Endothelial cell of hepatic sinusoid (primary cell): Measurements from ENCODE around the gene NR2F2.

Source experiments
- in situ Hi-C: cut with HindIII; loops from 2 replicates; pipeline ENCODE4 v1.10.0; 2017; ENCODE audit warnings: low sequenced_read_pairs

Gene NR2F2

DNA sequence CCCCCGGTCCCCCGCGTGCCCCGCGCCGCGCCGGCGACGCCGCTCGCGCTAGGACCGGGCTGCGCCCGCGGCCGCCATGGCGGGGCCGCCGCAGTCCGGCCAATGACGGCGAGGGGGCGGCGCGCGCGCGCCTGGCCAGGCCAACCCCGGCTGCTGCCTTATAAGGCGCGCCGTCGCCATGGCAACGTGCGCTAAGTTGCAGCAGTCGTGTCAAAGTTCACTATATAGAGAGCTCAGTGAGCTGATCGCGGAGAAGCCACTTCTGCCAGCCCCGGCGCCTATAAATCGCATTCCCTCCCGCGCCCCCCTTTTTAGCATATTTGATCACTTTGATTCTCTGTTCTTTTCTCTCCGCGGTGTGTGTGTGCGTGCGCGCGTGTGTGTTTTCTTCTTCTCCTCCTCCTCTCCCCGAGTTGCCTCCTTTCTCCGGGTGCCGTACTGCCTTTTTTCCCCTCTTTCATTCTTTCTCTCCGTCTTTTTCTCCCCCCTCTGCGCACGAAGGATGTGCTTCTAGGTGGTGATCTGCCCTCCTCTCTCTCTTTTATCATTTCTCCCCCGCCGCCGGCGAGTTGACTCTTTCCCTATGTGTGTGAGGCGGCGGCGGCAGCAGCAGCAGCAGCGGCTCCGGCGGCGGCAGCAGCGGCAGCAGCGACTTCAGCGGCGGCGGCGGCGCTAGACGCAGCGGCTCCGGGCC is at the start of gene NR2F2:
Gene NR2F2 (plus strand): TSS at position 251 of the 694 bp plus-strand sequence. CDS start 1,406 bp downstream, outside the sequence.
- in situ Hi-C loops, result loop anchor here (25.0 kb wide), 2 partner anchors 907 to 1293 kb away; no protein-coding TSS in a partner anchor

GRCh38 chr15:96285305-96285704 is 45.2 kb upstream of the NR2F2 start:
- in situ Hi-C loops, result no loop called here

GRCh38 chr15:96285729-96286254 is 44.7 kb upstream of the NR2F2 start:
- in situ Hi-C loops, result no loop called here

DNA sequence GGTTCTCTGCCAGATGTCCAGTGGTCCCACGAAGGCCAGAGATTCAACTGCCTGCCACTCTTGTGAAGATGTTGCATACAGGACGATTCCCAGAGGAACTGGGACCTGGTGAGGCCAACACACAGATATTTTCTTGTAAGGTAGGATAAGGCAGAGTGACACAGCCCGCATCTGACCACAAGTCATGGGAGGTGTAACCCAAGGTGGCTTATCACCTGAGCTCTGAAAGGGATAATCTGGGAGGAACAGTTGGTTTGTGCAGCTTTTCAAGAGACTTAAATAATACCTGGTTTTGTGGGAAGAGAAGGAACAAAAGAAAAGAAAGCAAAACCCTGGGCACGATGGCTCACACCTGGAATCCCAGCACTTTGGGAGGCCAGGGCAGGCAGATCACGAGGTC is 39.8 kb upstream of the NR2F2 start:
- in situ Hi-C loops, result no loop called here

DNA sequence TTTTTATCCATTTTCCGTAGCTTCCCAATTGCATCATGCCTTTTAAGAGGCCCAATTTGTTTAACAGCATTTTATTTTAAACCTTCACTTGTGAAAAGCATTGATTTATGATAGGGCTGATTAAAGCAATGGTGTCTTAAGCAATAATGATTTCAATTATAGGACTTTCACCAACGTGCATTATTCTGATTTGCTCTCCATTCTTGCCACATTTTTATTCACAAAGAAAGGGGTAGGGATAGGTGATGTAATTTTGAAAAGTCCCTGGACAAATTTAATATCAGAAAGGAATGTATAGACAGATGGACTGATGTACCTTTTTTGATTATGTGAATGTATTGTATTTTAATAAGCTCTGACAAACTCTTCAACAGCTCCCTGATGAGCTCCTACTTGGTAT is 37.9 kb upstream of the NR2F2 start:
- in situ Hi-C loops, result no loop called here

DNA sequence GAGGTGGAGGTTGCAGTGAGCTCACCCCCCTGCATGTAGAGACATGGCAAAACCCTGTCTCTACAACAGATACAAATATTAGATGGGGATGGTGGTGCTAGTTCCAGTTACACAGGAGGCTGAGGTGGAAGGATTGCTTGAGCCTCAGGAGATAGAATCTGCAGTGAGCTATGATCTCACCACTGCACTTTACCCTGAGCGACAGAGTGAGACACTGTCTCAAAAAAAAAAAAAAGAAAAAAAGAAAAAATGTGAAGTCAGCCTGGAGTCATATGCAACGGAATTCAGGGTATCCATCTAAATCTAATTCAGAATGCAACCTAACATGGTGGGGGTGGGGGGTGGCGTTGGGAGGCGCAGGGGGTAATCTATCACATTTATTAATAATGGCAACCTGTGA is 37.1 kb upstream of the NR2F2 start:
- in situ Hi-C loops, result no loop called here

DNA sequence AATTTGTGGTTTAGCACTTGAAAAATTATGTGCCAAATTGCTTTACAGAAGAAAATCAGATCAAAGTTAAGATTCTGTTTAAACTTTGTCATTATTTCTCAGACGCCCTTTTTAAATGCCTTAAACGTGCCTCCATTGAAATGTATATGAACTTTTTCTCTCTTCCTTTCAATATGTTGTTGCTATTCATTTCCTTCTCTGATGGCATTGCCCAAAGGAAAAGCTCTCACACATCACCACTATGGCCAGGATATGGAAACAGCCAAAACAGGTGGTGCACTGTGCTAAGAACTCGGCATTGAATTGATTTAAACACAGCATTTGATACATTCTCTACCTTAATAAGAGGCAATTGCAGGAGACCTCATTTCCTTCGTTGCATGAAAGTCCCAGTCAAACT is 35.7 kb upstream of the NR2F2 start:
- in situ Hi-C loops, result no loop called here

GRCh38 chr15:96296264-96296663 is 34.2 kb upstream of the NR2F2 start:
- in situ Hi-C loops, result no loop called here

DNA sequence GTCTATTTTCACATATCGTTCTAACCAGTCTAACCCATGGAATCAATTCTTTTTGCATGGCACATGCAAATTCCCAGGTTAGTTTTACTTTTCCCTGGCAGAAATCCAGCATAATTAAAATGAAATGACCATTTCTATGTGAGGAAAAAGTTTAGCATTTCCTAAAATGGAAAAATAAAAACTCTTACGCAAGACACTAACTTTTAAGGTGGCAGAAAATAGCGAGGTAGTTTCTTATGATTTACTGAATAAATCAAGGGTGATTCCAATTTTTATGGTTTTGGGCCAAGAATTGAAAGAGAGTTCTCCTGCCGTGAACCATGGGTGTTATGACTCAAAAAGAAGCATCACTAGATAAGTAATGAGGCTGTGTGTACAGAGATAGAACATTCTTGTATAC is 32.7 kb upstream of the NR2F2 start:
- in situ Hi-C loops, result no loop called here

- in situ Hi-C loops, result no loop called here
Observed at GRCh38 chr15:96298217-96298616, 32.3 kb upstream of the NR2F2 start.

GRCh38 chr15:96300836-96301235 is 29.7 kb upstream of the NR2F2 start:
- in situ Hi-C loops, result no loop called here

GRCh38 chr15:96303503-96304056 is 26.9 kb upstream of the NR2F2 start:
- in situ Hi-C loops, result no loop called here

DNA sequence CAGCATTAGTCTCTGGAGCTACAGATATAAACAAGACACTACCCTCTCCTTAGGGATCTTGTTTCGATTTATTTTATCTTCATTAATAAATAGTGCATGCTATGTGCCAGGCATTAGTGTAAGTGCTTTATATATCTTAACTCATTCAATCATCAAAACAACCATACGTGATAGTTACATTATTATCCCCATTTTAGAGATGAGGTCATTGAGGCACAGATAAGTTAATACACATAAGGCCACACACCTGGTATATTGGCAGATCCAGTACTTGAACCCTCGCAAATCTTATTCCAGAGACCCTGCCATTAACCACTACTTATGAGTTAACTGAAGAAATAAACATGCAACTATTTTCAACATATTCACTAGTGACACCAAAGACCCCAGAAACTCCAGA is 25.7 kb upstream of the NR2F2 start:
- in situ Hi-C loops, result no loop called here

DNA sequence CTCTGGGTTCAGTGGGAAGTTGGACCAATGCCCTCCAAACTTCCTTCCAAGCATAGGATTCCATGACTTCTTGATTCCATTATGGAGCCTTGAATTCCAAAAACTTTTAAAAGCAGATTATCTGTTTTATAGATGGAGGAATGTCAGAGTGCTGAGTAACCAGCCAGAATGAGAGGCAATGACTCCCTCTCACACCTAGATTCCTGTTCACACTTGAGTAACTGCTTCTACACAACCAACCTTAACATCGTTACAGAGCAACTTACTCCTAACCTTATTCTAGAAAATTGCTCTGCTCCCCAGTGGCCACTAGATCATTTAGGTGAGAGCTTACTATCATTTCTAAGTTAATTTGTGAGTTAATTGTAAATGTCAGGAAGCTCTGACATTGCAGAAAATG is 24.2 kb upstream of the NR2F2 start:
- in situ Hi-C loops, result no loop called here

- in situ Hi-C loops, result no loop called here
Observed at GRCh38 chr15:96307856-96308394, 22.6 kb upstream of the NR2F2 start.

DNA sequence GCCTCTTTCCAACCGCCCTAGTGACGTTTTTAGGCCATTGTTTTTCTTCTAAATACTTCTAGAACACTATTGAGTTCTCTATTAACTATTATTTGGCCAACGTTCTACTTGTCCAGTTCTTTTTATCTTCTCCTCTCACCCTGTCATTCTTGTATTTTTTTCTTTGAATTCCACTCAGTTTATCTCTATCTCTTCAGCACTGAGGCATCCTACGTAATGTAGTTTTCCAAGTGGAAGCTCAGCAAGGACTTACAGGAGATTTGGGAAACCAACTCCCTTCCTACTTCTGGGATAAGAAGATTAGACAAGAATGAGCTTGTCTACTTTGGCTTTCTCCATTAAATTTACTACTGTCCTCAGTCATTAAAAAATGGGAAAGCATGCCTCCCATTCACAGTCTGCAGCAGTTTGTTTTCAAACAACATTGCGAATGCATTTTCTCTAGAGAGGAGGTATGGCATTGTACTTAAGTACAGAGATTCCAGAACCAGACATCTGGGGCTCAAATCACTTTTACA is 21.3 kb upstream of the NR2F2 start:
- in situ Hi-C loops, result no loop called here

DNA sequence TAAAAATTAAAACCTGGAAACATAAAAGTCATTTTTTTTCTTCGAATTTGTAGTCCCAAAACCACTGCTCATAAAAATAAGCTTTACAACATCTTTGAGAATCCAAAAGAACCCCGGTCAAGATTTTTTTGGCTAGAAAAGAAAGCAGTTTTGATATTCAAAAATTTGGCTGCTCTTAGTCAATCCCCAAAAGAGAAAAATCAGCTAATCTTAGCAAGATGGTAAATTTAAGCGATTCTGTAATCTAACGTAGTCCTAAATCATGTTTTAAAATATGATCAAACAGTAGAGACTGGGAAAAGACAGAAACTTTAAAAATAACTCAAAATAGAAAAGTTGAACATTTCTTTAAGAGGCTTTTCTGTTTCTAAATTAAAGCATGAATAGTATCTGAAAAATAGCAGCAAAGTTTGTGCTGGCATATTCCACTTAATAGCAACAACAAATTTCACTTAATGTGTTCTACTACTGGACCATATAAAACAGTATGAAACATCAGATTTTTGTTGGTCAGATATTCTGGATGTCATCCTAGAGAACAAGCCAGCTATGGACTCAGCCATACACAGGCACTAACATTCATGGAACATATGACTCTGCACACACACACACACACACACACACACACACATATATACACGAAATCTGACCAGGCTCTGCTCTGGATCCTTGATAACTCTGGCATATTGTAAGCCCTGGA is 19.1 kb upstream of the NR2F2 start:
- in situ Hi-C loops, result no loop called here

DNA sequence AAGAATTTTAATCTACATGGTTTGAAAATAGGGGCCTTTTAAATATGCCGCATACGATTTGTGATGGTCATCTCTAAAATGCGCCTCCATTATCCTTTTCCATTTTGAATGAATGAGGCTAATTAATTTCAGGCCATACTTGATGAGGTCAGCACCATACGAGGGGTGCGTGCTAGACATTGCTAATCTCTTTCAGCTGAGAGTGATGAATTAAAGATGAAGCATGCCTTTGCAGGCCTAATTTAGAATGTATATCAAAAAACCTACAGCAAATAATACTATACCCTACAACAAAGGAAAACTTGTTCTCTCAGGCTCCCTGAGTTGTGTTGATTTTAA is 18.6 kb upstream of the NR2F2 start:
- in situ Hi-C loops, result no loop called here

GRCh38 chr15:96312641-96313335 is 17.7 kb upstream of the NR2F2 start:
- in situ Hi-C loops, result no loop called here

DNA sequence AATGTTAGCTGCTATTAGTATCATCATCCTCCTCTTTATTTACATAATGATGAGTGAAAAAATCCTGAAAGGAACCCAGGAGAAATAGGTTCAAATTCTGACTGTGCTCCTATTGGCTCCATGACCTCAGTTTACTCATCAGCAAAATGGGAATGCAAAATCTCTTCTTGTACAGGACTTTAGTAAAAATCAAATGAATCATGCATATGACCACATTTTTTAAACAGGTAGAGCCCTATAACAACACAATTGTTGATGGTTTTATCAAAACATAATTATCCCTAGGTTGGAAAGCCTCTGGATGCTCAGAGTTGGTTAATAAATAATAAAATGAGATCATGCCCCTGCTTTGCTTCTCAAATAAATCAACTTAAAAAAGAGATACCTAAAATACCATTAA is 16.0 kb upstream of the NR2F2 start:
- in situ Hi-C loops, result no loop called here

GRCh38 chr15:96314963-96315362 is 15.5 kb upstream of the NR2F2 start:
- in situ Hi-C loops, result no loop called here
